ENCODE results near the gene EPHA3. TPM values are rescaled to one million over a fixed set of nuclear protein-coding genes. Genes with fewer than 3 reads are reported as not detected.

EPHA3 gene
- total and polyA plus RNA-seq, 9 of the 15 experiments (the other 6 are each of a cell fraction or from before 2014, with no cell fraction given) = not detected

GRCh38 chr3:89360156-89360555 lies 252.7 kb downstream of the EPHA3 start:
- H4K20me1 ChIP-seq (replicated peaks; ENCODE audit: control insufficient read depth, insufficient read depth, low read length) = no peaks in the 10 kb centered on the region
- no peak overlapping the region for H3K4me3 ChIP-seq
- in situ Hi-C loops (cut with MboI) = no loop called here
- no peaks in the 10 kb centered on the region for H3K79me2 ChIP-seq (ENCODE audit: control insufficient read depth, insufficient read depth, low read length)
- intact Hi-C loops (cut with micrococcal nuclease) = no loop called here
- H3K36me3 ChIP-seq (ENCODE audit: control insufficient read depth, insufficient read depth, low read length) = no peaks in the 10 kb centered on the region
- no peak overlapping the region for H3K27ac ChIP-seq (ENCODE audit: extremely low read depth, low read depth, low read length)
- no peaks in the 10 kb centered on the region for H3K9me3 ChIP-seq (replicated peaks; ENCODE audit: control insufficient read depth, insufficient read depth, low read depth, low read length)
- no peaks in the 10 kb centered on the region for H3K4me1 ChIP-seq (replicated peaks in 1 of 2; ENCODE audit: control insufficient read depth in 2 of 2, insufficient read depth in 2 of 2, low read length in 2 of 2)
- no peak overlapping the region for H3K4me2 ChIP-seq (ENCODE audit: insufficient read depth, low read length)
- DNase-seq (ENCODE audit: extremely low read depth in 1 of 4, low spot score in 3 of 4) = no peak
- ChIA-PET POLR2A (no interaction called here), CTCF (ENCODE audit: low intra/inter-chr PET ratio) (no interaction called here)
- H2AFZ ChIP-seq (ENCODE audit: low read depth, low read length) = no peak overlapping the region
- no TSS peak for BruUV-seq (replicated peaks)
- no peaks in the 10 kb centered on the region for H3K9me1 ChIP-seq (ENCODE audit: control insufficient read depth, insufficient read depth, low read length)
- no peaks in the 10 kb centered on the region for H3K27me3 ChIP-seq (ENCODE audit: control insufficient read depth in 2 of 2, insufficient read depth in 2 of 2, low read length in 2 of 2)
- H3K9ac ChIP-seq (ENCODE audit: insufficient read depth in 1 of 2, low read depth in 2 of 2, low read length in 2 of 2) = no peak overlapping the region
- FAIRE-seq = no peak
- TF ChIP-seq FOXA3 (CRISPR knock-in tag; conservative IDR thresholded peaks at IDR 0.05 in 1 of 2, IDR thresholded peaks at IDR 0.05 in 1 of 2) (no peak), TRIM28 (IDR thresholded peaks at IDR 0.05) (no peak), ZFP1 (CRISPR knock-in tag; IDR thresholded peaks at IDR 0.05) (no peak), NUFIP1 (IDR thresholded peaks at IDR 0.05; ENCODE audit: partially characterized antibody) (no peak)
- TF ChIP-seq, protein P1, sequence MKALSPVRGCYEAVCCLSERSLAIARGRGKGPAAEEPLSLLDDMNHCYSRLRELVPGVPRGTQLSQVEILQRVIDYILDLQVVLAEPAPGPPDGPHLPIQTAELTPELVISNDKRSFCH (CRISPR knock-in tag; IDR thresholded peaks at IDR 0.05) = no peak
- TF ChIP-seq, protein P1 (tag; IDR thresholded peaks at IDR 0.05) = no peak
- no peak for ATAC-seq
- 0% methylated on average over 1 of the region's 1 CpG for WGBS (ENCODE audit: insufficient coverage, low coverage, missing lambda C conversion rate)

- Histone ChIP-seq H2AFZ (ENCODE audit: low read depth, low read length) (no peak overlapping the region), H3K9ac (ENCODE audit: insufficient read depth in 1 of 2, low read depth in 2 of 2, low read length in 2 of 2) (no peak overlapping the region), H3K27ac (ENCODE audit: extremely low read depth, low read depth, low read length) (no peak overlapping the region), H4K20me1 (replicated peaks; ENCODE audit: control insufficient read depth, insufficient read depth, low read length) (no peaks in the 10 kb centered on the region), H3K36me3 (ENCODE audit: control insufficient read depth, insufficient read depth, low read length) (no peaks in the 10 kb centered on the region), H3K4me2 (ENCODE audit: insufficient read depth, low read length) (no peak overlapping the region), H3K79me2 (ENCODE audit: control insufficient read depth, insufficient read depth, low read length) (no peaks in the 10 kb centered on the region), H3K9me1 (ENCODE audit: control insufficient read depth, insufficient read depth, low read length) (no peaks in the 10 kb centered on the region), H3K27me3 (ENCODE audit: control insufficient read depth in 2 of 2, insufficient read depth in 2 of 2, low read length in 2 of 2) (no peaks in the 10 kb centered on the region), H3K4me1 (replicated peaks in 1 of 2; ENCODE audit: control insufficient read depth in 2 of 2, insufficient read depth in 2 of 2, low read length in 2 of 2) (no peaks in the 10 kb centered on the region), H3K9me3 (replicated peaks; ENCODE audit: control insufficient read depth, insufficient read depth, low read depth, low read length) (no peaks in the 10 kb centered on the region), H3K4me3 (no peak overlapping the region)
- no peak for DNase-seq (ENCODE audit: extremely low read depth in 1 of 4, low spot score in 3 of 4)
- no CpG with 5 or more reads among the region's 1 CpG for WGBS (ENCODE audit: insufficient coverage, low coverage, missing lambda C conversion rate)
- TF ChIP-seq NFRKB (IDR thresholded peaks at IDR 0.05; ENCODE audit: low read depth) (no peak), FOSL1 (tag; conservative IDR thresholded peaks at IDR 0.05) (no peak), ZNF41 (CRISPR knock-in tag; conservative IDR thresholded peaks at IDR 0.05) (no peak), ZNF699 (CRISPR knock-in tag; IDR thresholded peaks at IDR 0.05; ENCODE audit: insufficient replicate concordance) (no peak), ZNF408 (CRISPR knock-in tag; IDR thresholded peaks at IDR 0.05; ENCODE audit: low read depth) (no peak), ZNF717 (CRISPR knock-in tag; IDR thresholded peaks at IDR 0.05) (no peak), CEBPG (CRISPR knock-in tag; IDR thresholded peaks at IDR 0.05) (no peak), CEBPG (tag; conservative IDR thresholded peaks at IDR 0.05 in 1 of 2, IDR thresholded peaks at IDR 0.05 in 1 of 2) (no peak), RFX7 (CRISPR knock-in tag; IDR thresholded peaks at IDR 0.05) (no peak), MTA1 (IDR thresholded peaks at IDR 0.05; ENCODE audit: borderline replicate concordance) (no peak), ELF4 (CRISPR knock-in tag; IDR thresholded peaks at IDR 0.05) (no peak), KLF6 (CRISPR knock-in tag; IDR thresholded peaks at IDR 0.05; ENCODE audit: borderline replicate concordance) (no peak)
- no peak for ATAC-seq
- POLR2A ChIA-PET = no interaction called here
- intact Hi-C loops (cut with micrococcal nuclease) (no loop called here), in situ Hi-C loops (cut with MboI) (no loop called here)
- BruUV-seq (replicated peaks) = no TSS peak
- CTCF ChIA-PET (ENCODE audit: low intra/inter-chr PET ratio) = no interaction called here
- no peak for FAIRE-seq
These were observed 255.1 kb downstream of the EPHA3 start for GRCh38 chr3:89362496-89362895.

Measured in K562 (cell line).